K562 (cell line): Measurements from ENCODE around the gene RNF166. TPM values are rescaled to one million over a fixed set of nuclear protein-coding genes. Genes with fewer than 3 reads are reported as not detected.

ENCODE experiments used
- ATAC-seq: fragments of 200-7000 bp; cut with Tn5 transposase; 3 replicates; pipeline ENCODE4 v1.9.1; 2020; ENCODE audit warnings: moderate library complexity
- BruUV-seq: library from RNA; stranded (reverse); fragments of 400-500 nt; replicated peaks from 2 replicates; lab custom pipeline; 2021; lab: Mats Ljungman, UMichigan
- CTCF ChIA-PET: fragments of 300-600 bp; formaldehyde crosslinking; extraction: SDS; loops from one replicate; lab custom pipeline; 2021; ENCODE audit warnings: low intra/inter-chr PET ratio; lab: Yijun Ruan, JAX
- POLR2A ChIA-PET: fragments of 300-600, 350-650 bp; sonication (Branson Sonifier 250); formaldehyde crosslinking; extraction: SDS; loops from one replicate; lab custom pipeline; 2021; ENCODE audit warnings: antibody characterized with exemption, inconsistent platforms; lab: Yijun Ruan, JAX
- DNase-seq, 4 experiments: peaks; one replicate each; pipeline versions ENCODE4 v3.0.0 to v3.0.0-alpha.2; 2011 to 2018; ENCODE audit warnings: low spot score in 3 of 4, mixed read lengths in 3 of 4; ENCODE audit errors: extremely low read depth in 1 of 4
- FAIRE-seq: peaks from 2 replicates; lab custom pipeline; 2011; peaks lifted over from hg19 to GRCh38; lab: Jason Lieb, UNC
- H2AFZ ChIP-seq: 2 replicates; pipeline ENCODE4 v1.6.0; 2011; ENCODE audit warnings: low read depth, low read length, control low read depth, inconsistent platforms
- H3K27ac ChIP-seq: fragments of 200-600 bp; 3 replicates; pipeline ENCODE4 v1.8.0; 2011; ENCODE audit warnings: low read depth, mild to moderate bottlenecking, control low read depth, inconsistent platforms, low read length, moderate library complexity, mixed read lengths; ENCODE audit errors: extremely low read depth
- H3K27me3 ChIP-seq, 2 experiments: fragments of 300-600 bp in 1 of 2; 2 replicates in 1 of 2; 3 replicates in 1 of 2; pipeline versions ENCODE4 v1.6.0 to v1.8.0; 2011; ENCODE audit warnings: inconsistent platforms in 2 of 2, low read length in 2 of 2, mild to moderate bottlenecking in 1 of 2, mixed read lengths in 1 of 2, moderate library complexity in 1 of 2; ENCODE audit not compliant: control insufficient read depth in 2 of 2, insufficient read depth in 2 of 2
- H3K36me3 ChIP-seq: fragments of 300-600 bp; 3 replicates; pipeline ENCODE4 v1.8.0; 2011; ENCODE audit warnings: mild to moderate bottlenecking, low read length, inconsistent platforms; ENCODE audit not compliant: control insufficient read depth, insufficient read depth
- H3K4me1 ChIP-seq, 2 experiments: fragments of 200-600 bp in 1 of 2; replicated peaks in 1 of 2; 2 replicates in 1 of 2; 3 replicates in 1 of 2; pipeline versions ENCODE4 v1.5.1 to v1.8.0; 2011; ENCODE audit warnings: inconsistent platforms in 2 of 2, low read length in 2 of 2, mild to moderate bottlenecking in 1 of 2, mixed read lengths in 1 of 2, moderate library complexity in 1 of 2; ENCODE audit not compliant: control insufficient read depth in 2 of 2, insufficient read depth in 2 of 2
- H3K4me2 ChIP-seq: 2 replicates; pipeline ENCODE4 v1.6.1; 2011; ENCODE audit warnings: low read length, control low read depth, inconsistent platforms, mixed read lengths; ENCODE audit not compliant: insufficient read depth
- H3K4me3 ChIP-seq: fragments of 200-600 bp; sonication (generic), shearing (Covaris generic); 2 replicates; pipeline ENCODE4 v1.5.1; 2016; ENCODE audit warnings: control low read depth, inconsistent platforms
- H3K79me2 ChIP-seq: fragments of 200-600 bp; 3 replicates; pipeline ENCODE4 v1.8.0; 2011; ENCODE audit warnings: low read length, inconsistent platforms; ENCODE audit not compliant: control insufficient read depth, insufficient read depth
- H3K9ac ChIP-seq, 2 experiments: 2 replicates each; pipeline versions ENCODE4 v1.6.0 to v1.6.1; 2011; ENCODE audit warnings: low read depth in 2 of 2, low read length in 2 of 2, control low read depth in 1 of 2, inconsistent platforms in 1 of 2, mild to moderate bottlenecking in 1 of 2, mixed read lengths in 1 of 2; ENCODE audit not compliant: insufficient read depth in 1 of 2
- H3K9me1 ChIP-seq: one replicate; pipeline ENCODE4 v1.6.0; 2011; ENCODE audit warnings: inconsistent platforms, mild to moderate bottlenecking, low read length, moderate library complexity; ENCODE audit not compliant: control insufficient read depth, insufficient read depth
- H3K9me3 ChIP-seq: replicated peaks from 2 replicates; pipeline ENCODE4 v1.5.1; 2011; ENCODE audit warnings: low read depth, low read length, inconsistent platforms; ENCODE audit not compliant: control insufficient read depth, insufficient read depth
- H4K20me1 ChIP-seq: replicated peaks from 2 replicates; pipeline ENCODE4 v1.6.1; 2011; ENCODE audit warnings: low read length, inconsistent platforms, mixed read lengths; ENCODE audit not compliant: control insufficient read depth, insufficient read depth
- POLR2G ChIP-seq: fragments of 200-400 bp; formaldehyde crosslinking; IDR thresholded peaks from 2 replicates; pipeline ENCODE4 v1.6.1; 2017; ENCODE audit warnings: low read depth, mild to moderate bottlenecking, antibody characterized with exemption, low read length, moderate library complexity
- RBFOX2 ChIP-seq: fragments of 200-400 bp; formaldehyde crosslinking; IDR thresholded peaks from 2 replicates; pipeline ENCODE4 v1.6.1; 2017; ENCODE audit warnings: low read depth, mild to moderate bottlenecking, low read length, moderate library complexity
- SLC30A9 ChIP-seq: fragments of 250-450 bp; sonication (Bioruptor Pico); IDR thresholded peaks from 2 replicates; pipeline ENCODE4 v1.8.0; 2022; ENCODE audit warnings: mild to moderate bottlenecking, moderate library complexity
- ZBTB33 ChIP-seq: sonication (generic); formaldehyde crosslinking; IDR thresholded peaks from 2 replicates; pipeline ENCODE4 v1.8.1; 2023; ENCODE audit warnings: mild to moderate bottlenecking, missing genetic modification reagents
- ZNF551 ChIP-seq: fragments of 250-450 bp; sonication (Bioruptor Pico); IDR thresholded peaks from 2 replicates; pipeline ENCODE4 v1.5.0; 2021; ENCODE audit warnings: mild to moderate bottlenecking, moderate library complexity
- WGBS: fragments of 100-300 bp; shearing (Covaris generic); methylation state at CpG from one replicate; pipeline ENCODE4 v1.1.6; 2016; ENCODE audit warnings: low coverage, mixed read lengths; ENCODE audit not compliant: insufficient coverage; ENCODE audit errors: missing lambda C conversion rate; 5-methylcytosine and 5-hydroxymethylcytosine counted together
- in situ Hi-C: fragments of 300-500 bp; cut with MboI; formaldehyde crosslinking; loops from 4 replicates; pipeline ENCODE4 v1.15.0; 2018; ENCODE audit warnings: inconsistent platforms, mixed read lengths
- intact Hi-C: fragments of 100-400 bp; cut with micrococcal nuclease; formaldehyde crosslinking; loops from 2 replicates; pipeline ENCODE4 v1.14.2; 2022
- polyA plus RNA-seq, 8 experiments: library from polyadenylated mRNA; depleted of rRNA in 4 of 8; stranded (reverse) in 5 of 8; unstranded in 3 of 8; fragments of >200 nt; fragmentation: Nextera tagmentation in 2 of 8; fragmentation: Illumina TruSeq in 1 of 8; extraction: Ambion mirVana in 2 of 8; extraction: Trizol in 1 of 8; gene quantifications; 2 replicates each; pipeline versions ENCODE4 v1.2.1 to v1.2.3, GENCODE V29; 2011 to 2014; ENCODE audit warnings: inconsistent platforms in 1 of 8, missing spikeins in 1 of 8
- total RNA-seq, 7 experiments: library from RNA; depleted of rRNA in 6 of 7; stranded (reverse); fragments of >200 nt in 6 of 7; fragmentation: Illumina TruSeq in 2 of 7; extraction: Trizol in 2 of 7; gene quantifications; 2 replicates each; pipeline versions ENCODE4 v1.2.1 to v1.2.3, GENCODE V29; 2011 to 2021; ENCODE audit warnings: low replicate concordance in 1 of 7

Gene RNF166
- total and polyA plus RNA-seq, 9 of the 15 experiments (the other 6 are each of a cell fraction or from before 2014, with no cell fraction given): 0.56 to 60.3 (median 19.5) TPM

- peaks cover 12% of the 10 kb centered on the region for H3K79me2 ChIP-seq
- H3K9me1 ChIP-seq: no peaks in the 10 kb centered on the region
- TF ChIP-seq SLC30A9 (CRISPR knock-in tag): no peak
- no peak for TF ChIP-seq ZNF551 (CRISPR knock-in tag)
- peak; percentile 44 for TF ChIP-seq POLR2G
- TF ChIP-seq ZBTB33 (CRISPR knock-in tag): peak; percentile 88
- peak; percentile 14; the same call in 1 of the 2 replicates for TF ChIP-seq RBFOX2
- TF ChIP-seq, all 486 proteins: peak for 3
- H3K9me3 ChIP-seq: no peaks in the 10 kb centered on the region
- H3K4me2 ChIP-seq: no peak overlapping the region
- no peak overlapping the region for H3K4me3 ChIP-seq
- peaks cover 62% of the 10 kb centered on the region; the same call in 1 of the 3 replicates for H3K36me3 ChIP-seq
- CTCF ChIA-PET: interaction anchor here (1.3 kb wide), 1 partner anchor 24 kb away, joined by 3 read pairs; no protein-coding TSS in a partner anchor
- BruUV-seq: no TSS peak
- H3K27me3 ChIP-seq: no peaks in the 10 kb centered on the region
- no peaks in the 10 kb centered on the region; the same call in 1 of the 2 replicates for H4K20me1 ChIP-seq
- ATAC-seq (no peak), DNase-seq (no peak), FAIRE-seq (no peak)
- 93% methylated on average over 40 of the region's 47 CpGs for WGBS
- no peak overlapping the region for H2AFZ ChIP-seq
- peaks cover 11 to 85% of the 10 kb centered on the region in 2 experiments for H3K4me1 ChIP-seq
- intact Hi-C loops: no loop called here
- no peak overlapping the region for H3K27ac ChIP-seq
- in situ Hi-C loops: no loop called here
- POLR2A ChIA-PET: no interaction called here
- H3K9ac ChIP-seq: no peak overlapping the region; a peak in 1 of 4 replicates
These were observed 8.9 kb downstream of the RNF166 start for GRCh38 chr16:88697116-88697830.
